ENCODE results near the gene EFNB2. TPM values are rescaled to one million over a fixed set of nuclear protein-coding genes. Genes with fewer than 3 reads are reported as not detected.

Gene EFNB2
- total RNA-seq, 1 experiment from 2014 or later = 16.4 TPM

DNA sequence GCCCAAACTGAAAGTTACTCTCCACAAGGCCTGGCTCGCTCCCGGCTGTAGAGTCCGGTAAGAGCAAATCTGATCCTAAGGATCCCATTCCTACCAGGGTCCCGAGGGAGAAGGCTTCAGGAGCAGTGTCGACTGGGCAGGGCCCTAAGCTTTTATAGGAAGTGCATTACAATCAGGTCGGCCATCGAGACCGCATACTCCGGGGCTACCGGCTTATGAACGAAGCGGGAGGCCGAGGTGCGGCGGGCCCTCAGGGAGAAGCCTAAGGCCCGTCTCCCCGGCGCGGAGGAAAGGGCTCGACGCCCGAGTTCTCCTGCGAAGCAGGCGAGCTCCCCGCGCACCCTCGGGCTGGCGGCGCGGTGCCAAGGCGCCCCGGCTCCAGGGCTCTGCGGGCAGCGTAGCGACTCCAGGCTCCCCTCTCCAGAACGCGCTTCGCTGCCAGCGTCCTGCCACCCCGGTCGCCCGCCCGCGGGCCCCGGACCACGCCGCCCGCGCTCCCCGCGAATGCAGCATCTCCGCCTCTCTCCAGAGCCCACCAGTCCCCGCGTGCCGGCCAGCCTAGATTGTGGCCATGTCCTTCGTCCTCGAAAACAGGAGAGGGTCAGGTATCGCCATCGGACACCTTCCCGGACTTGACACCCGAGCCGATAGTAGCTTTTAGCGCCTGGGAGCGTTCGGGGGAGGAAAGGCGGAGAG, 1.4 kb downstream of the EFNB2 start:
- H4K20me1 ChIP-seq (ENCODE audit: low read length) = peaks cover 34% of the 10 kb centered on the region
- H3K9me2 ChIP-seq (replicated peaks; ENCODE audit: low read length) = no peaks in the 10 kb centered on the region
- peak overlapping the region; percentile 38 for H3K27ac ChIP-seq (ENCODE audit: low read length)
- TF ChIP-seq, protein P1, sequence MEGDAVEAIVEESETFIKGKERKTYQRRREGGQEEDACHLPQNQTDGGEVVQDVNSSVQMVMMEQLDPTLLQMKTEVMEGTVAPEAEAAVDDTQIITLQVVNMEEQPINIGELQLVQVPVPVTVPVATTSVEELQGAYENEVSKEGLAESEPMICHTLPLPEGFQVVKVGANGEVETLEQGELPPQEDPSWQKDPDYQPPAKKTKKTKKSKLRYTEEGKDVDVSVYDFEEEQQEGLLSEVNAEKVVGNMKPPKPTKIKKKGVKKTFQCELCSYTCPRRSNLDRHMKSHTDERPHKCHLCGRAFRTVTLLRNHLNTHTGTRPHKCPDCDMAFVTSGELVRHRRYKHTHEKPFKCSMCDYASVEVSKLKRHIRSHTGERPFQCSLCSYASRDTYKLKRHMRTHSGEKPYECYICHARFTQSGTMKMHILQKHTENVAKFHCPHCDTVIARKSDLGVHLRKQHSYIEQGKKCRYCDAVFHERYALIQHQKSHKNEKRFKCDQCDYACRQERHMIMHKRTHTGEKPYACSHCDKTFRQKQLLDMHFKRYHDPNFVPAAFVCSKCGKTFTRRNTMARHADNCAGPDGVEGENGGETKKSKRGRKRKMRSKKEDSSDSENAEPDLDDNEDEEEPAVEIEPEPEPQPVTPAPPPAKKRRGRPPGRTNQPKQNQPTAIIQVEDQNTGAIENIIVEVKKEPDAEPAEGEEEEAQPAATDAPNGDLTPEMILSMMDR (conservative IDR thresholded peaks at IDR 0.05; ENCODE audit: low read depth, low read length) = no peak
- TF ChIP-seq EZH2 (IDR thresholded peaks at IDR 0.05; ENCODE audit: low read length, unreplicated experiment) = no peak
- no peak for TF ChIP-seq EZH2phosphoT487 (IDR thresholded peaks at IDR 0.05; ENCODE audit: borderline replicate concordance, low read length)
- no peaks in the 10 kb centered on the region for H3K27me3 ChIP-seq (ENCODE audit: low read length)
- H3K36me3 ChIP-seq (ENCODE audit: low read depth, low read length) = no peaks in the 10 kb centered on the region
- H3K4me3 ChIP-seq (ENCODE audit: low read length) = peak overlapping the region; percentile 84
- no peak overlapping the region for H2AFZ ChIP-seq (ENCODE audit: low read length)
- no TSS peak for BruUV-seq (replicated peaks)
- intact Hi-C loops (cut with micrococcal nuclease) = loop anchor here (2.0 to 10.0 kb wide), 10 partner anchors 157 to 1755 kb away; no protein-coding TSS in a partner anchor
- peak overlapping the region; percentile 72 for H3K9ac ChIP-seq (ENCODE audit: low read length)
- peak; percentile 3 for ATAC-seq
- ChIA-PET POLR2A (ENCODE audit: unreplicated experiment) (no interaction called here), CTCF (interaction anchor here (0.6 kb wide), 1 partner anchor 419 kb away, joined by 8 read pairs; no protein-coding TSS in a partner anchor)
- peaks cover 27% of the 10 kb centered on the region for H3K4me1 ChIP-seq (ENCODE audit: insufficient read depth, low read length)
- no peaks in the 10 kb centered on the region for H3F3A ChIP-seq (ENCODE audit: low read length, unreplicated experiment)
- H3K4me2 ChIP-seq (ENCODE audit: low read length) = peak overlapping the region; percentile 93
- peaks cover 57% of the 10 kb centered on the region for H3K79me2 ChIP-seq (ENCODE audit: low read length)
- DNase-seq = peak; percentile 56
- no peaks in the 10 kb centered on the region for H3K9me3 ChIP-seq (ENCODE audit: low read length)

DNA sequence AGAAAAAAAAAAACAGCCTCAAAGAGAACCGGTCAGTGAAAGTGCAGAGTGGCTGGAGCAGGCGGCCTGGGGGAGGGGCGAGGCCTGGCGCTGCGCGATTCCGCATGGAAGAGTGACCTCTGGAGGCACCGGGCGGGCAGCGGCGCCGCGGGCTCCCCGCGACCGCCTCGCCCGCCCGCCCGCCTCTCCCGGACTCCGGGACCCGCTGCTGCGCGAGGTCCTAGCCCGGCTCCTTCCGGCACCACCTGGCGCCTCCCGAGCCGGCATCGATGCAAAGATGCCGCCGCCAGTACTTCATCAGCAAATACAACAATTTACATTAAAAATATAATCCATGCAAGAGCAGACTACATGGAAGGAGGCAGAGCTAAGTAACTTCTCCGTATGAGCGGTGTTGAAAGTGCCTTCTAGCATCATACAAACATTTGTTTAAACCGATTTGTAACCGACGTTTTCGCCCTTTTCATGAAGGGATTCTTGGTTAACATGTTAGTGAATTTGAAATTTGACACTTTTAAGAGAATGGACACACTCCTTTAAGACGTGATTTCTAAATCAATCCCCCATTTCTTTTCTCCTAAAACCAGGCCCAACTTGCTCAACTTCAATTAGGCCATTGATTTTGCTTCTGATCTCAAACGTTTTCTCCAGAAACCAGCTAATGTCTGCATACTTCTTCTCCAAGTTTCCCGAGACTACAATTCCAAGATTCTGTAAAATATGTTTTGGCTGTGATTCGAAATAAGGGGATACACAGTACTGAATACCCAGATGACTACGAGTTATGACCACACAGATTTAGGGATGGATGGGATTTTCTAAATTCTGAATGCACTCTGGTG, 2.1 kb downstream of the EFNB2 start:
- Histone ChIP-seq H3K4me1 (ENCODE audit: insufficient read depth, low read length) (peaks cover 27% of the 10 kb centered on the region), H4K20me1 (ENCODE audit: low read length) (peaks cover 34% of the 10 kb centered on the region), H3K36me3 (ENCODE audit: low read depth, low read length) (no peaks in the 10 kb centered on the region), H3K9me2 (replicated peaks; ENCODE audit: low read length) (no peaks in the 10 kb centered on the region), H2AFZ (ENCODE audit: low read length) (no peak overlapping the region), H3K9me3 (ENCODE audit: low read length) (no peaks in the 10 kb centered on the region), H3K9ac (ENCODE audit: low read length) (peak overlapping the region; percentile 72), H3K4me2 (ENCODE audit: low read length) (peak overlapping the region; percentile 93), H3K27me3 (ENCODE audit: low read length) (no peaks in the 10 kb centered on the region), H3K79me2 (ENCODE audit: low read length) (peaks cover 65% of the 10 kb centered on the region), H3F3A (ENCODE audit: low read length, unreplicated experiment) (no peaks in the 10 kb centered on the region), H3K4me3 (ENCODE audit: low read length) (peak overlapping the region; percentile 84), H3K27ac (ENCODE audit: low read length) (peak overlapping the region; percentile 43)
- TF ChIP-seq, protein P1 (conservative IDR thresholded peaks at IDR 0.05; ENCODE audit: low read depth, low read length) = peak; percentile 58
- TF ChIP-seq EZH2phosphoT487 (IDR thresholded peaks at IDR 0.05; ENCODE audit: borderline replicate concordance, low read length) = no peak
- DNase-seq = peak; percentile 78
- TSS peak; percentile 31 for BruUV-seq (replicated peaks)
- CTCF ChIA-PET = no interaction called here
- ATAC-seq = peak; percentile 28
- intact Hi-C loops (cut with micrococcal nuclease) = loop anchor here (2.0 to 10.0 kb wide), 8 partner anchors 156 to 1091 kb away; no protein-coding TSS in a partner anchor
- POLR2A ChIA-PET (ENCODE audit: unreplicated experiment) = interaction anchor here (0.6 kb wide), 1 partner anchor 14 kb away, joined by 5 read pairs; no protein-coding TSS in a partner anchor
